Nephron progenitor cell (in vitro differentiated cells): Measurements from ENCODE around the gene FAM180A.

Source experiments
- DNase-seq: peaks from one replicate; pipeline ENCODE4 v3.0.0; 2021
- H3K27ac Mint-ChIP-seq: 2 replicates; pipeline ENCODE4 v1.8.0; 2021; ENCODE audit warnings: mild to moderate bottlenecking, moderate library complexity, mixed read lengths
- H3K27me3 Mint-ChIP-seq: 2 replicates; pipeline ENCODE4 v1.8.0; 2021; ENCODE audit warnings: mild to moderate bottlenecking, low read depth, mixed read lengths; ENCODE audit not compliant: poor library complexity
- H3K36me3 Mint-ChIP-seq: 2 replicates; pipeline ENCODE4 v1.8.0; 2021; ENCODE audit warnings: low read depth, mixed read lengths
- H3K4me1 Mint-ChIP-seq: 2 replicates; pipeline ENCODE4 v1.8.0; 2021; ENCODE audit warnings: mixed read lengths
- H3K4me3 Mint-ChIP-seq: 2 replicates; pipeline ENCODE4 v1.8.0; 2021; ENCODE audit warnings: mild to moderate bottlenecking, moderate library complexity, mixed read lengths
- H3K9me3 Mint-ChIP-seq: 2 replicates; pipeline ENCODE4 v1.8.0; 2021; ENCODE audit warnings: mild to moderate bottlenecking, moderate library complexity, mixed read lengths
- TF ChIP-seq, protein P1 (sequence below): fragments of 200-600 bp; sonication (generic); IDR thresholded peaks from 2 replicates; pipeline ENCODE4 v1.5.0; 2021; ENCODE audit warnings: antibody characterized with exemption

FAM180A gene

GRCh38 chr7:135775230-135775629 is 26.6 kb upstream of the FAM180A start:
- Mint-ChIP-seq H3K4me1 (peaks cover 16% of the 10 kb centered on the region), H3K27ac (no peak overlapping the region), H3K9me3 (peaks cover 23% of the 10 kb centered on the region), H3K36me3 (peaks cover 14% of the 10 kb centered on the region), H3K4me3 (no peak overlapping the region), H3K27me3 (no peaks in the 10 kb centered on the region)
- DNase-seq, result no peak
- TF ChIP-seq, protein P1, sequence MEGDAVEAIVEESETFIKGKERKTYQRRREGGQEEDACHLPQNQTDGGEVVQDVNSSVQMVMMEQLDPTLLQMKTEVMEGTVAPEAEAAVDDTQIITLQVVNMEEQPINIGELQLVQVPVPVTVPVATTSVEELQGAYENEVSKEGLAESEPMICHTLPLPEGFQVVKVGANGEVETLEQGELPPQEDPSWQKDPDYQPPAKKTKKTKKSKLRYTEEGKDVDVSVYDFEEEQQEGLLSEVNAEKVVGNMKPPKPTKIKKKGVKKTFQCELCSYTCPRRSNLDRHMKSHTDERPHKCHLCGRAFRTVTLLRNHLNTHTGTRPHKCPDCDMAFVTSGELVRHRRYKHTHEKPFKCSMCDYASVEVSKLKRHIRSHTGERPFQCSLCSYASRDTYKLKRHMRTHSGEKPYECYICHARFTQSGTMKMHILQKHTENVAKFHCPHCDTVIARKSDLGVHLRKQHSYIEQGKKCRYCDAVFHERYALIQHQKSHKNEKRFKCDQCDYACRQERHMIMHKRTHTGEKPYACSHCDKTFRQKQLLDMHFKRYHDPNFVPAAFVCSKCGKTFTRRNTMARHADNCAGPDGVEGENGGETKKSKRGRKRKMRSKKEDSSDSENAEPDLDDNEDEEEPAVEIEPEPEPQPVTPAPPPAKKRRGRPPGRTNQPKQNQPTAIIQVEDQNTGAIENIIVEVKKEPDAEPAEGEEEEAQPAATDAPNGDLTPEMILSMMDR, result no peak

DNA sequence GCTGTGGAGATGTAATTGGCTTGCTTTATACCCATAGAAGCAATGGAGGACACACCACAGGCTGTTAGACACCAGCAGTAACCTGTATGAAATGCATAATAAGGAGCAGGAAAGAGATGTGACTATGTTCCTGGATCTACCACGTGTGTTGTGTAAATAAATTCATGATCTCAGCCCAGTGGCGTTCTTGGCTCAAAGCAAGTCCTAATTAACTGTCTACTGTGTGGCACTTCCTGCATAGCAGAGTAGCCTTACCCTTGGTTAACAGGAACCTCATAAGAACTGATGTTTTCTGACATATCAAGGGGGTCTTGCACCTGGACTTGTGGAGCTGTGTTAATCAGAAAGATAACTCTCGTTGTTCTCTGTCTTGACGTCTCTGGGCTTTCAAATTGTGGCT is 25.7 kb upstream of the FAM180A start:
- Mint-ChIP-seq H3K9me3 (peaks cover 23% of the 10 kb centered on the region), H3K4me3 (no peak overlapping the region), H3K4me1 (peaks cover 22% of the 10 kb centered on the region), H3K27me3 (no peaks in the 10 kb centered on the region), H3K27ac (no peak overlapping the region), H3K36me3 (peaks cover 14% of the 10 kb centered on the region)
- DNase-seq, result no peak
- TF ChIP-seq, protein P1, result no peak

GRCh38 chr7:135773464-135773863 is 24.9 kb upstream of the FAM180A start:
- Mint-ChIP-seq H3K36me3 (peaks cover 9% of the 10 kb centered on the region), H3K27me3 (no peaks in the 10 kb centered on the region), H3K9me3 (peaks cover 16% of the 10 kb centered on the region), H3K4me1 (peaks cover 22% of the 10 kb centered on the region), H3K27ac (no peak overlapping the region), H3K4me3 (no peak overlapping the region)
- DNase-seq, result no peak
- TF ChIP-seq, protein P1, result no peak

DNA sequence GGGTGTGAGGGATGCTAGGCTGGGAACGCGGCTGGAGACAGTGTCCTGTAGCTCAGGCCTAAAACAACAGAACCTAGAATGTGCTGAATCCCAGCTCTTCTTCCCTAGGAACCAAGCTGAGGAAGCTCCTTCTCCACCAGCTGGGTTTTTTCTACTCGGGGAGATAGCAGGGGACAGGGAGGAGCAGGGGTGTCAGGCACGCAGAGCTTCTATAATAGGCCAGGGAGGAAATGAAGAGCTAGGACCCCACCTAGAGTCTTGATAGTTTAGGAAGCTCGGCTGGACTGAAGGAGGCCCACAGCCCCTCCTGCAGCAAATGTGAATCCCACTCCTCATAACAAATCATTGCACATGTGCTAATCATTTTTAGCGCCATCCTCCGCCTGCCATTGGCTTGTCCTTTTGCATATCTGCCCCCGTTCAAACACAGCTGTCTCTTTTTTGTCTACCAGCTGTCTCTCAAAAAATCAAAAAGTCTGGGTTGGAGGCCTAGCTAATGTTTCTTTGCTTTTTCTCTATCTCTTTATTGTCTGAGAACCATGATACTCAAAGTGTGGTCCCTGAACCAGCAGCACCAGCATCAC is 24.1 kb upstream of the FAM180A start:
- peaks cover 9% of the 10 kb centered on the region for H3K9me3 Mint-ChIP-seq
- peaks cover 3% of the 10 kb centered on the region for H3K27me3 Mint-ChIP-seq
- DNase-seq, result no peak
- no peak overlapping the region for H3K4me3 Mint-ChIP-seq
- no peak overlapping the region for H3K27ac Mint-ChIP-seq
- TF ChIP-seq, protein P1, result no peak
- peaks cover 22% of the 10 kb centered on the region for H3K4me1 Mint-ChIP-seq
- peaks cover 2% of the 10 kb centered on the region for H3K36me3 Mint-ChIP-seq

DNA sequence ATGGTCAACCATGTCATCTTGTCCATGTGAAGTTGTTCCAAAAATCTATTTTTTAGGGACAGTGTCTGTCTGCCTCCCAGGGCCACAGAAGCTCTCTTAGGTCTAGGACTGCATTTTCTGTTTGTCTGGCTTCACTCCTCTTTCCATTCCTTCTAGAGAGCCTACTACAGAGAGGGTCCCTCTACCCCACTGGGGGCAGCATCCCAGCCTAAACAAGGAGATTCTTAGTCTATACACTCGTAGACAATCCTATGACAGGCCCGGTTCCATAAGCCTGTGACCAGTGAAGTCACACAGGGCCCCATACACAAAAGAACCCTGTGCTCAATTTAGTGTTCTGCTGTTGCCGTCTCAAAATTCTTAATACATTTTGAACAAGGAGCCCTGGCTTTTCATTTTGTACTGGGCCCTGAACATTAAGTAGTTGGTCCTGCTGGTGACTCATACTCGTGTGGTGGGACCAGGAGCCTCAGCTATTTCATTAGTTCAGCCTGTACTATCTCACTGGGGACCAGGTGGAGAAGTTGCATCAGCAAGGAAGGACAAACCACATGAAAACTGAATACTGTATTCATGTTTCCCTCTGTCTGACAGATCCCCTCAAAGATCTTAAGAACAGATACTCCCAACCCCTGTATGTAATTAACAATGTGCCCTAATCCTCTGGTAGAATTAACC is 23.5 kb upstream of the FAM180A start:
- peaks cover 3% of the 10 kb centered on the region for H3K9me3 Mint-ChIP-seq
- TF ChIP-seq, protein P1, result no peak
- H3K27me3 Mint-ChIP-seq, result peaks cover 7% of the 10 kb centered on the region
- no peak overlapping the region for H3K4me3 Mint-ChIP-seq
- no peak for DNase-seq
- H3K27ac Mint-ChIP-seq, result no peak overlapping the region
- H3K36me3 Mint-ChIP-seq, result no peaks in the 10 kb centered on the region
- H3K4me1 Mint-ChIP-seq, result peaks cover 22% of the 10 kb centered on the region

DNA sequence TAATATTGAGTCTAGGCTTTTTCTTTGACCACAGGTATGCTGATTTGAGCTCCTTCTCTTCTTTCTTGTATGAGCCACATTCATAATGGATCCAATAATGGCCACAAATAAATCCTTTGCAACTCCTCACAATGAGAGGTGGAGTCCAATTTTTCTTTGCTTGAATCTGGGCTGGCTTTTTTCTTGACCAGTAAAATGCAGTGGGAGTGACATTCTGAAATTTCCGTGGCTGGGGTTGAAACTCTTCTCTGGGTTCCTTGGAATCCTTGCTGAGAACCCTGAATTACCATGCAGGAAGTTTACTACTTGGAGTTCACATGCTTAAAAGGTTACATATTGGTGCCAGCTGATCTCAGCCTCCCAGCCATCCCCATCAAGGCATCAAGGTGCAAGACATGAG is 22.4 kb upstream of the FAM180A start:
- H3K36me3 Mint-ChIP-seq, result no peaks in the 10 kb centered on the region

More for the DNA sequence above, 22.4 kb upstream of the FAM180A start:
- no peak overlapping the region for H3K4me3 Mint-ChIP-seq
- TF ChIP-seq, protein P1, result no peak
- H3K27me3 Mint-ChIP-seq, result peaks cover 7% of the 10 kb centered on the region
- H3K27ac Mint-ChIP-seq, result no peak overlapping the region
- DNase-seq, result no peak
- peaks cover 22% of the 10 kb centered on the region for H3K4me1 Mint-ChIP-seq
- no peaks in the 10 kb centered on the region for H3K9me3 Mint-ChIP-seq
